KOPT-K1 (cell line): Measurements from ENCODE around the gene IL11.
A peak's percentile ranks its signal among the peaks of the same experiment; 100 is the strongest.
"Not testable (repeated sequence)": the region's sequence is repeated elsewhere in the genome, so short reads cannot be mapped to it uniquely, and the experiment has no call there.

Experiments
- H3K27ac ChIP-seq: fragments of 200-600 bp; sonication (generic); 2 replicates; pipeline ENCODE4 v1.5.1; 2016; ENCODE audit warnings: antibody characterized with exemption, mild to moderate bottlenecking, low read depth, low read length; ENCODE audit not compliant: poor library complexity, severe bottlenecking
- H3K36me3 ChIP-seq: fragments of 200-600 bp; sonication (generic); 2 replicates; pipeline ENCODE4 v1.5.1; 2017; ENCODE audit warnings: antibody characterized with exemption, mild to moderate bottlenecking, low read length, moderate library complexity; ENCODE audit not compliant: insufficient read depth
- H3K9me3 ChIP-seq: fragments of 200-600 bp; sonication (generic); 2 replicates; pipeline ENCODE4 v1.5.1; 2017; ENCODE audit warnings: antibody characterized with exemption, low read length, mild to moderate bottlenecking; ENCODE audit not compliant: insufficient read depth, poor library complexity, severe bottlenecking

IL11 gene

DNA sequence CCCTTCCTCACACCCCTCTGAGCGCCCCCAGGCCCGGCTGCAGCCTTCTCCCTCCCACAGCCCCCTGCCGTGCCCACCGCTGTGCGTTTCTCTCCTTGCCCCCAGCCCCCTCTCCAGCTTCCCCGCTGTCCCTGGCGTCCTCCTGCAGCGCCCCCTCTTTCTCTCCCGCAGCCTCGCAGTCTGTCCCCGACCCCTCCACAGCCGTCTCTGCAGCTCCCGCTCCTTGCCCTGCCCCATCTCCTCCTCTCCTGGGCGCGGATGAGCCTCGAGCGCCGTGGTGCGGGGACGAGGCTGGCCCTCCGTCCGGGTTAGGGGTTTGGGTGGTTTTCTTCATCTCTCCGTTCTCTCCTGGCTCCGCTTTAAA is 29.5 kb downstream of the IL11 start:
- Histone ChIP-seq H3K9me3 (no peaks in the 10 kb centered on the region), H3K36me3 (peaks cover 31% of the 10 kb centered on the region; the same call in 1 of the 2 replicates), H3K27ac (peak overlapping the region; percentile 87)

DNA sequence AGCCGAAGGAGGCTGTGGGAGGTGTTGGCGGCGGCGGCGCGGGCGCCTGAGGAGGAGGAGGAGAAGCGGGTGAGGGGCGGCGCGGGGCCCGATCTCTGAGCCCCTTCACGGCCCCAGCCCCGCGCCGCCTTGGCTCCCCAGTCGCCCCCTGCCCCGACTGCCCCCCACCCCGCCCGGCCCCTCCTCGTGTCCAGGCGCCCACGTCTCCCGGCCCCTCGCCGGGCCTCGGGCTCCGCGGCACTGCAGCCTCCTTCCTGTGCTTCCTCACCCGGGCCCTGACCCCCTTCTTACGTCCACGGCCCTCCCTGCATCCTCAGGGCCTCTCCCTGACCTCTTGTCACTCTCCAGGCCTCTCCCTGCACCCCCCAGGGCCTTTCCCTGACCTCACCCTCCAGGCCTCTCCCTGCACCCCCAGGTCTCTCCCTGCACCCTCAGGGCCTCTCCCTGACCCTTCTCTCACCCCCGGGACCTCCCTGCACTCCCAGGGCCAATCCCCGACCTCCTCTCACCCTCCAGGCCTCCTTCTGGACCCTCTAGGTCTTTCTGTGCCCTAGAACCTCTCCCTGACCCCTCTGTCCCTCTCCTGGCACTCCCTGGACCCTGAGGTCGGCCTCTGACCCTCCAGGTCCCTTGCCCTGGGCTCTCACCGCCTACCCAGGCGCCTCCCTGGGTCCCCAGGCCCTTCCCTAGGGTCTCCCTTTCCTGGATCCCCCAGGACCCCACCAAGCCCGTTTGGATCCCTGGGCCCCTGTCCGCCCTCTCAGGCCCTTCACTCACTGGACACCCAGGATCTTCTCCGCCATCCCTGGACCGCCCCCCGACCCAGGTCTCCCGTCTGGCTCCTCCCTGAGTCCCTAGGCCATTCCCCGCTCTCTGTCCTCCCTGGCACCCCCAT is 30.1 kb downstream of the IL11 start:
- Histone ChIP-seq H3K9me3 (no peaks in the 10 kb centered on the region), H3K36me3 (peaks cover 25% of the 10 kb centered on the region; the same call in 1 of the 2 replicates), H3K27ac (peak overlapping the region; percentile 87)

DNA sequence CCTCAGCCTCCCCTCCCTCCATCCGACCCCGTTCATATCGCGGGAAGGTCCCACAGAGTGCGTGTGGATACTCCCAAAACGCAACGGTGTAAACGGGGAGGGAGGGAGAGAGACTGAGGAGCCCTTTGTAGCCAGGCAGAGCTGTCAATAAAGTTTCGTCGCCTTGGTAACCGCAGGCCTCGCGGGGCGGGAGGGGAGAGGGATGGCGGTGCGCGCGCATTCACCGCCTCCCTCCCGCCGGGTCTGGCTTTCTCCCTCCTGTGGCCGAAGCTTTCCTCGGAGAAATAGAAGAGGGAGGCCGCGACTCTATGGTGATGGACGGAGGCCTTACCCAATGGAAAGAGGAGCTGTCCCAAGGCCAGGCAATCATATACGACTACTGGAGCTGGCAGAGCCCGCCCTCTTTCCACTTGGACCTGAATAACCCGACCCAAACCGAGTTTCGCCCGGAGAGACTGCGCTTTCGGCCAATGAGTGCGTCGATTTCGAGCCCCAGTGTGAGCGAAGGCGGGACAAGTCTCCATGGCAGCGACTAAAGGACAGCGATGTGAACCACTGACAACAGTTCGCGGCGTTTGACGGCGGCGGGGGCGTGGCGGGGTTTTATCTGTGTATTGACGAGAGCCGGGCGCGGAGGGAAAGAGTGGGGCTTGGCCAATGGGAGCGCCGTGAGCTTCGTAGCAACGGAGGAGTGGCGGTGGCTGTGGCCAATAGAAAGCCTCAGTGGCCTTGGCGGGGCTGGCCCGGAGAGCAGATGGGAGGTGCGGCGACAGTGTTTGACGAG is 31.0 kb downstream of the IL11 start, which contains the start of gene KMT5C:
Gene KMT5C (plus strand): TSS at position 772 of the 784 bp plus-strand sequence. CDS start 2,061 bp downstream, outside the sequence.
- peaks cover 20% of the 10 kb centered on the region; the same call in 1 of the 2 replicates for H3K36me3 ChIP-seq
- H3K27ac ChIP-seq = peak within 1 kb of the TSS; percentile 87
- no peaks in the 10 kb centered on the region for H3K9me3 ChIP-seq

DNA sequence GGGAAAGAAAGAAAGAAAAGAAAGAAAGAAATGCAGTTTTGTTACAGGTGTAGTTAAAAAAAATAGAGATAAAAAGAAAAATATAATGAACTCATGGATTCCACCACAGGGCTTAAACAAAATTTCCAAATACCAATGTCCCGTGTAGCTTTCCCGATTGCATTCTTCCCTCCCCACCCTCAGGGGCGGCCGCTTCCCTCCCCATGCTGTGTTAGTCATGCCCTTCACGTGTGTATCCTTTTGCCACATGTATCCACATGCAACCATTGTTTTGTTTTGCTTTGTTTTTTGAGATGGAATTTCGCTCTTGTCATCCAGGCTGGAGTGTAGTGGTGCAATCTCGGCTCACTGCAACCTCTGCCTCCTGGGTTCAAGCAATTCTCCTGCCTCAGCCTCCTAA is 34.2 kb downstream of the IL11 start:
- Histone ChIP-seq H3K36me3 (no peaks in the 10 kb centered on the region), H3K9me3 (no peaks in the 10 kb centered on the region), H3K27ac (no peak overlapping the region)

DNA sequence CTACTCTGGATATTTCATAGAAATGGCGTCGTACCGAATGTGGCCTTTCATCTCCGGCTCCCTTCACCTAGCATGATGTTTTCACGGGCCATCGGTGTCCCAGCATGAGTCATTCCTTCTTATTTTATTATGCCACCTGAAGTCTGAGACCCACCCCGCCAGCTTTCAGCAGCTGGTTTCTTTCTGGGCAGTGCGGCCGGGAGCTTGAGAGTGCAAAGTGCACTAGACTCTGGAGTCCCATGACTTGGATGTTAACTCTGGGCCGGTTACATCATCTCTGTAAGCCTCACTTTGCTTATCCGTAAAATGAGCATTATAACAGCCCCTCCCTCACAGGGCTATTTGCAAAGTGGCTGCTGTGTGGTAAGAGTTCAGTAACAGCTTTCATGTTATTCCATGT is 36.4 kb downstream of the IL11 start:
- no peaks in the 10 kb centered on the region for H3K9me3 ChIP-seq
- H3K36me3 ChIP-seq = no peaks in the 10 kb centered on the region
- no peak overlapping the region for H3K27ac ChIP-seq

DNA sequence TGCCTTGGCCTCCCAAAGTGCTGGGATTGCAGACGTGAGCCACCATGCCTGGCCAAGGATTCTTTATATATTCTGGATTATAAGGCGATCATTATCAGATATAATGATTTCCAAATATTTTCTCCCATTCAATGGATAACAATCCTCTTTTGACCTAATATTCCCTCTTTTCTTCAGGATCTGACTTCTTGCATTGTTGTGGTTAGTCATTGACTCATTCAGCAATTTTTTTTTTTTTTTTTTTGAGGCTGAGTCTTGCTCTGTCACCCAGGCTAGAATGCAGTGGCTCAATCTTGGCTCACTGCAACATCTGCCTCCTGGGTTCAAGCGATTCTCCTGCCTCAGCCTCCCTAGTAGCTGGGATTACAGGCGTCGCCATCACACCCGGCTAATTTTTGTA is 40.5 kb downstream of the IL11 start:
- H3K36me3 ChIP-seq, H3K9me3 ChIP-seq, H3K27ac ChIP-seq: not testable (repeated sequence)

DNA sequence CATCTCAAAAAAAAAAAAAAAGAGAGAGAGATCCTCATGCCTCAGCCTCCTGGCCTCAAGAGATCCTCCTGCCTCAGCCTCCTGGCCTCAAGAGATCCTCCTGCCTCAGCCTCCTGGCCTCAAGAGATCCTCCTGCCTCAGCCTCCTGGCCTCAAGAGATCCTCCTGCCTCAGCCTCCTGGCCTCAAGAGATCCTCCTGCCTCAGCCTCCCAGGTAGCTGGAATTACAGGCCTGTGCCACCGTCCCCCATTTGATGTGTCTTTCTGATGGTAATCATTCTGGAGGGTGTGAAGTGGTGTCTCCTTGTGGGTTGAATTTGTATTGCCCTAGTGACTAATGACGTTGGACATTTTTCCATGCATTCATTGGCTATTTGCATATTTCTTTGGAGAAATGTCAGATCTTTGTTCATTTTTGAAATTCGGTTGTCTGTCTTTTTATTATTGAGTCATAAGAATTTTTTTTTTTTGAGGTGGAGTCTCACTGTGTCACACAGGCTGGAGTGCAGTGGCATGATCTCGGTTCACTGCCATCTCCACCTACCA is 41.4 kb downstream of the IL11 start:
- H3K9me3 ChIP-seq, H3K27ac ChIP-seq, H3K36me3 ChIP-seq: not testable (repeated sequence)

DNA sequence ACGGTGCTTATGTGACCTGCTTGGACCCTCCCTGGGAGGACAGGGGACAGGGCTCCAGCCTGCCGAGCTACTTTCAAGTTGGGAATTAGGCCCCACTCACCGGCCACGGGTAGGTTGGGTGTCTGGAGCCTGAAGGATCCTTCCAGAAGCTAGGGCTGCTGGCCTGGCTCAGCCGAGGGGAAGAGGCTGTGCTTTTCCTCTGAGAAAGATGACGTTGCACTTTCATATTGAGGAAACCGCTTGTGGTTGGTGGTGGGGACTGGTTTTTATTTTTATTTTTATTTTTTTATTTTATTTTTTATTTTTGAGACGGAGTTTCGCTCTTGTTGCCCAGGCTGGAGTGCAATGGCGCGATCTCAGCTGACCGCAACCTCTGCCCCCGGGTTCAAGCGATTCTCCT is 45.1 kb downstream of the IL11 start, which contains the start of gene TMEM150B:
Gene TMEM150B (minus strand): TSS at position 170 of the 400 bp plus-strand sequence. CDS start 4,305 bp downstream, outside the sequence.
- H3K27ac ChIP-seq = no peak within 1 kb of the TSS
- no peaks in the 10 kb centered on the region for H3K9me3 ChIP-seq
- H3K36me3 ChIP-seq = no peaks in the 10 kb centered on the region

DNA sequence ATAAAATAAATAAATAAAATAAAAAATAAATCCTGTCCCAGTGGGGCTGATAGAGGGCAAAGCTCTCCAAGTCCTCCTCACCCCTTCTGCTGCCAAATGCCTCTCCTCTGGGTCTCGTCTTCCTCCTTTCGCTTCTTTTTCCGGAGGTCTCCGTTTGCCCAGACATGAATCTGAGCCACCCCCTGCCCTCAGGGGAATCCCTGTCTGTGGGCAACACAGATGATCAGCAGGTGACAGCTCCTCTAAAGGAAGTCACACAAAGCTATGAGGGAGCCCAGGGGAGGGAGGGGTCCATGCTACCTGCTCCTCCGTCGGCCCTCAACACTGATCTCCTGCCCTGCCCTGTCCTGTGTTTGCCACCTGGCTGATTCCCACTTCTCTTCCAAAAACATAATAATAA is 45.6 kb downstream of the IL11 start:
- no peaks in the 10 kb centered on the region for H3K36me3 ChIP-seq
- no peaks in the 10 kb centered on the region for H3K9me3 ChIP-seq
- no peak overlapping the region for H3K27ac ChIP-seq

DNA sequence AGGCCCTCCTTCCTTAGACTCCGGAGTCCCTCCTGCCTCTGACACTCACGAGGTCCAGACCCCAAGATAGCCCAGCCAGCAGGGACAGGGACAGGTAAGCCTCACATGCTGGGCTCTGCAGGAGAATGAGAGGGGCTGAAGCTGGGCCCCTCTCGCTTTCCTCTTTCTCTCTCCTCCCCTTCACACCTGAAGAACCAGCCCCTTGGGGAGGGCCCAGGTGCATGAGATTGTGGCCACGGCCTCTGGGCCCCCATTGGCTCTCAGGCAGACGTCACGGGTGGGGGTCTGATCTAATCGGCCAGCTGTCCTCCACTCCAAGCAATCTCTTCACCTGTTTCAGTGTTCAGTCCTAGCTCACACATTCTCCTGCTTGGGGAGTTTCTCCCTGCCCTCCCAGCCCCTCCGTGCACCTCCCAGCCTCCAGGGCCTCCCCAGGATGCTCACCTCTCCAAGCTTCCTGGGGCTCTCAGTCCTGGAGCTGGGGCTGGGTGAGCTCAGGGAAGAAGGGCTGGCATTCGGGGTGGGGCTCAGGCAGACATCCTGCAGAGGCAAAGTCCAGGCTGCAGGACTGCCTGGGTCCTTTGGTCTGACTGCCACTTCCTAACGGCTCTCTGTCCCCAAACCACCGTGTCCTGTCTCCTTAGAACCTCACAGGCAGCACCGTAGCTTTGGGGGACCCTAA is 47.9 kb downstream of the IL11 start:
- no peaks in the 10 kb centered on the region for H3K36me3 ChIP-seq
- no peak overlapping the region for H3K27ac ChIP-seq
- no peaks in the 10 kb centered on the region for H3K9me3 ChIP-seq

DNA sequence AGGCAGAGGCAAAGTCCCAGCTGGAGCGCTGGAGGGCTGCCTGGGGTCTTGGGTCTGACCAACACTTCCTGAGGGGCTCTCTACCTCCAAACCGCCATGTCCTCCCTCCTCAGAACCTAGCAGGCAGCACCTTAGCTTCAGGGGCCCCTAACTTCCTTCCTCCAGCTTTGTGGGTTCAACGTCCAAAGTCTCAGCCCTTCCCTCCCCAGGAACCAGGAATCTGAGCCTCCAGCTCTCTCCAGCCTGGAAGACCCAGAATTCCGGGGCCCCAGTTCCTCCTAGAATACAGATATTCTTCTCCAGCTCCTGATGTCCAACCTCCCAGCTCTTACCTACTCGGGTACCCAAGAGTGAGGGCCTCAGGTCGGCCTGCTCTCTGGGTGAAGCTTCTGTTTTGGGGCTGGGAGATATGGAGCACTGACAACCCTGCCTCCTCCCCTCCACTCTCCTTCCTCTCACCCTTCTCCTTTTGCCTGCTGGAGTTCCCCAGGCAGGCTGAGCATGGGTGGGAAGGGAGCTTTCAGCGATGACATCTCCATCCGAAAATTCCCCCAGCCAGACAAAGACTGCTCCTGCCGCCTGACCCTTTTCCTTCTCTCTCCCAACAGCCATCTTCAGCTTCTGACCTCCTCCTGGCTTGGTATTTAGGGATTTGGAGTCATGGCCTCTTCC is 48.7 kb downstream of the IL11 start:
- Histone ChIP-seq H3K27ac (no peak overlapping the region), H3K9me3 (no peaks in the 10 kb centered on the region), H3K36me3 (no peaks in the 10 kb centered on the region)

DNA sequence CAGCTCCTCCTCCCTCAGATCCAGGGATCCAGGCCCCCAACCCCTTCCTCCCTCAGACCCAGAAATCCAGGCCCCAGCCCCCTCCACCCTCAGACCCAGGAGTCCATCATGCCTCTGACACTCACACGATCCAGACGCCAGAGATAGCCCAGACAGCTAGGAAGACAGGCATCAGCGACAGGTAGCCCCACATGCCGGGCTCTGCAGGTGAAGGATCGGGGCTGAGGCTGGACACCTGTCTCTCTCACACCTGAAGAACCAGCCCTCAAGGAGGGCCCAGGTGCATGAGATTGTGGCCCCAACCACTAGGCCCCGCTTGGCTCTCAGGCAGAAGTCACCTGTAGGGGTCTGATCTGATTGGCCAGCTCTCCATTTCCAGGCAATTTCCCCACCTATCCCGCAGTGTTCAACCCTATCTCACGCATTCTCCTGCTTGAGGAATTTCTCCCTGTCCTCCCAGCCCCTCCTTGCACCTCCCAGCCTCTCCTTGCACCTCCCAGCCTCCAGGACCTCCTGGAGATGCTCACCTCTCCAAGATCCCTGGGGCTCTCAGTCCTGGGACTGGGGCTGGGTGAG is 49.3 kb downstream of the IL11 start:
- Histone ChIP-seq H3K9me3 (no peaks in the 10 kb centered on the region), H3K36me3 (no peaks in the 10 kb centered on the region), H3K27ac (no peak overlapping the region)

DNA sequence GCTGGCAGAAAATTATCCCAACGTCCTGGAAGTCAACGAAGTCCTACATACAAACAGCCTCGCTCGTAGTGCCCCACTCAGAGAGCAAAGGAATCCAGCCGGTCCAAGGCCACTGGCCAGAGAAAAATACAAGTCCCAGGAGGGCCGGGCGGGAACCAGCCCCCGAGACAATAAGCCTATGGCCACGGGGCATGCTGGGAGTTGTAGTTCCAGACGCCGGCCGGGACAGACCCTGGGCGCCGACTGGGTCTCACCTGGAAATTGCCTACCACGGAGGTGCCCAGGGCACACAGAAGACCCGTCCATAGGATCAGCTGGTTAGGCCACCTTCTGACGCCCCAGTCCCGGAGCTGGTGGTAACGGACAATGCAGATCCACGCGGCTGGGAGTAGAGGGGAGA is 50.5 kb downstream of the IL11 start:
- no peaks in the 10 kb centered on the region for H3K9me3 ChIP-seq
- H3K27ac ChIP-seq = no peak overlapping the region
- H3K36me3 ChIP-seq = no peaks in the 10 kb centered on the region

DNA sequence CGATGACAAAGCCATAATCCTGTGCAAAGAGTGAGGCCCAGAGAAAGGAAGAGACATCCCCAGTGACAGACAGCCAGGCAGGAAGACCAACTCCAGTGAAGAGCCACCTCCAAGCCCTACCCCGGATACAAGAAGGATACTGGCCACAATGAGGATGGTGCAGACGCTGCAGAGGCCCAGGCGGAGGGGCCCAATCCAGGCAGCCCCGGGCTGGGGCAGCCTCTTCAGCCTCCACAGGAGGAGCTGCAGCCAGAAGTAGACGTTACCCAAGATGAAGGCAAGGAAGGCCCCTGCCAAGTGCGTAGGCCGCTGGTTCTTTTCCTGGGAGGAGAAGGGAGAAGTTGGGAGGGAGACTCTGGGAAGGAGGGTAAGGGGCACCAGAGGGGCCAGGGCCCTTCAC is 53.6 kb downstream of the IL11 start:
- no peak overlapping the region for H3K27ac ChIP-seq
- H3K36me3 ChIP-seq = no peaks in the 10 kb centered on the region
- H3K9me3 ChIP-seq = no peaks in the 10 kb centered on the region
